Kidney epithelial cell (primary cell): ENCODE data around the gene NMT1. TPM values are rescaled to one million over a fixed set of nuclear protein-coding genes. Genes with fewer than 3 reads are reported as not detected.
A peak's percentile ranks its signal among the peaks of the same experiment; 100 is the strongest.

Experiments used
- DNase-seq: peaks from one replicate; pipeline ENCODE4 v3.0.0-alpha.2; 2010; ENCODE audit warnings: low read depth
- H3K27me3 ChIP-seq: 2 replicates; pipeline ENCODE4 v1.6.0; 2011; ENCODE audit warnings: low read length; ENCODE audit not compliant: control insufficient read depth, insufficient read depth
- H3K36me3 ChIP-seq: 2 replicates; pipeline ENCODE4 v1.5.1; 2011; ENCODE audit warnings: low read length; ENCODE audit not compliant: control insufficient read depth, insufficient read depth
- H3K4me3 ChIP-seq: 2 replicates; pipeline ENCODE4 v1.5.1; 2011; ENCODE audit warnings: low read depth, mild to moderate bottlenecking, control low read depth, low read length
- total RNA-seq: library from RNA; depleted of rRNA; stranded (reverse); fragments of >200 nt; gene quantifications from 2 replicates; pipeline ENCODE4 v1.2.3, GENCODE V29; 2015
- TF ChIP-seq, protein P1 (sequence below): IDR thresholded peaks from 2 replicates; pipeline ENCODE4 v1.5.1; 2011; ENCODE audit warnings: mild to moderate bottlenecking, moderate library complexity, low read length, control low read depth, inconsistent platforms; ENCODE audit not compliant: insufficient read depth, poor library complexity, severe bottlenecking

The NMT1 gene
- total RNA-seq, 1 donor from 2014 or later, result 68.0 TPM

DNA sequence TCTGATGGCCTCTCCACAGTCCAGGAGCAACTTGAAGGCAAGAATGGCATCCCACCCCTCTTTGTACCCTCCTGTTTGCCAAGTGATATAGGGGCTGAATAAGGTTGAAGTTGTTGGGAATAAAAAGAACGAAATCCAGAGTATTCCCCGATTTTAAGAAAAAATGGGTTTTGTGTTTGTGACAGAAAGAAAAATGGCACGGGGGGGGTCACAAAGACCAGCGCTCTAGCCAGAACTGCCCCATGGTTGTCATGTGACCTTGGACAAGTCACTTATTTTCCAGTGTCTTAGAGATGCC lies 85.4 kb downstream of the NMT1 start:
- no peak for DNase-seq
- TF ChIP-seq, protein P1, sequence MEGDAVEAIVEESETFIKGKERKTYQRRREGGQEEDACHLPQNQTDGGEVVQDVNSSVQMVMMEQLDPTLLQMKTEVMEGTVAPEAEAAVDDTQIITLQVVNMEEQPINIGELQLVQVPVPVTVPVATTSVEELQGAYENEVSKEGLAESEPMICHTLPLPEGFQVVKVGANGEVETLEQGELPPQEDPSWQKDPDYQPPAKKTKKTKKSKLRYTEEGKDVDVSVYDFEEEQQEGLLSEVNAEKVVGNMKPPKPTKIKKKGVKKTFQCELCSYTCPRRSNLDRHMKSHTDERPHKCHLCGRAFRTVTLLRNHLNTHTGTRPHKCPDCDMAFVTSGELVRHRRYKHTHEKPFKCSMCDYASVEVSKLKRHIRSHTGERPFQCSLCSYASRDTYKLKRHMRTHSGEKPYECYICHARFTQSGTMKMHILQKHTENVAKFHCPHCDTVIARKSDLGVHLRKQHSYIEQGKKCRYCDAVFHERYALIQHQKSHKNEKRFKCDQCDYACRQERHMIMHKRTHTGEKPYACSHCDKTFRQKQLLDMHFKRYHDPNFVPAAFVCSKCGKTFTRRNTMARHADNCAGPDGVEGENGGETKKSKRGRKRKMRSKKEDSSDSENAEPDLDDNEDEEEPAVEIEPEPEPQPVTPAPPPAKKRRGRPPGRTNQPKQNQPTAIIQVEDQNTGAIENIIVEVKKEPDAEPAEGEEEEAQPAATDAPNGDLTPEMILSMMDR, result no peak
- Histone ChIP-seq H3K4me3 (no peak overlapping the region), H3K36me3 (no peaks in the 10 kb centered on the region), H3K27me3 (no peaks in the 10 kb centered on the region)

DNA sequence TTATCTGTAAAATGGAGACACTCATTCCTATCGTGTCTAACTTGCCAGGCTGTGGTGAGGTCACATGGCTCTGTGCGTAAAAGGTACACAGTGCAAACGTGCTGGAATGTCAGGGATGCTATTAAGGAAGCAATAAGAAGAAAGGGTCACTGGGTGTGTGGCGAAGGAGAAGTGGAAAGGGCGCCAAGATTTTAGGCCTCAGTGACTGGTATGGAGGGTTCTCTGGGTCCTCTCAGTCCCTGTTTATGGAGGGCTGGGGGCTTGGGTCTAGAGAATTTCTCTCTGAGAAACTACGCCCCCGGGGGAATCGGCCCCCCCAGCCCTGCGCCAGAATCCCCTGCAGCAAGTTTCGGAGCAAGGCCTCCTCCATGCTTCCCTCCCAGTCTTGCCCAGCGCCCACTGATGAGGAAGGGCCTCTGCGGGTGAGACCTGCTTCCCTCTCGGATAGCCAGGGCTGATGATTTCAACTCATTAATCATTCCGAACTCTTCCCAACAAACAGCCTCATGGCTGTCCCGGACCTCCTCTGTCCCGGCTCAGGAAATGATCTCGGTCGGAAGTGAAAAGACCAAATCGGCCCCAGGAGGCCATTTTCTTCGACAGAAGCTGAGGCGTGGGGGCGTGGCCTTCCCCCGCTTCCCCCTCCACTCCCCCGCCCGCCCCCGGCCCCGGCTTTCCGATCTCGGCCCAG lies 85.9 kb downstream of the NMT1 start:
- no peaks in the 10 kb centered on the region for H3K36me3 ChIP-seq
- H3K4me3 ChIP-seq, result peak overlapping the region; percentile 65
- no peaks in the 10 kb centered on the region for H3K27me3 ChIP-seq
- no peak for DNase-seq
- TF ChIP-seq, protein P1, result no peak

DNA sequence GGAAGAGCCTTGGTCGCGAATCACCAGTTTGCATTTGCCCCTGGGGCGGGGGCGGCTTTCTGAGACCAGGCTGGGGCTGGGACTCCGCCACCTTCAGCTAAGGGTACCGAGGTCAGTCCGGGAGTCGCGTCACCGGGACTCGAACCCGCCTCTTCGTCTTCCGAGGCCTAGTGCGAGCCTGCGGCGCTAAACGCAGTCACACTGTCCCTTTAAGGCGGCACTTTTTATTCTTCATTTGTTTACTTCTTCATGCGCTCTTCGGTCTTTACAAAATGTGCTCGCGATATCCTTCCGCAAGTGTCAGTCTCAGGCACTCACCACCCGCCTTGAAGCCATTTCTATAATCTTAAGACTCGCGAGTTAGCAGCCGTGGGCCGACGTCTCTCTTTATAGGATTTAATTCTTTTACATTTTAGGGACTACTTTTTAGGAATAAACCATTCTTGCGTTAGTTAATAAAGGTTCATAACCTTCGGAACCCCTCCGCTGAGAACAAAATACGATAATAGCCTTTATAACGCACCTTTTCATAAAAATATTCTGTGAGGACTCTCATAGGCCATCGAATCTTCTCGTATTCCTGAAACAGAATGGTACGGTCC lies 86.6 kb downstream of the NMT1 start:
- DNase-seq, result no peak
- TF ChIP-seq, protein P1, result no peak
- H3K4me3 ChIP-seq, result peak overlapping the region; percentile 65
- H3K36me3 ChIP-seq, result no peaks in the 10 kb centered on the region
- no peaks in the 10 kb centered on the region for H3K27me3 ChIP-seq

DNA sequence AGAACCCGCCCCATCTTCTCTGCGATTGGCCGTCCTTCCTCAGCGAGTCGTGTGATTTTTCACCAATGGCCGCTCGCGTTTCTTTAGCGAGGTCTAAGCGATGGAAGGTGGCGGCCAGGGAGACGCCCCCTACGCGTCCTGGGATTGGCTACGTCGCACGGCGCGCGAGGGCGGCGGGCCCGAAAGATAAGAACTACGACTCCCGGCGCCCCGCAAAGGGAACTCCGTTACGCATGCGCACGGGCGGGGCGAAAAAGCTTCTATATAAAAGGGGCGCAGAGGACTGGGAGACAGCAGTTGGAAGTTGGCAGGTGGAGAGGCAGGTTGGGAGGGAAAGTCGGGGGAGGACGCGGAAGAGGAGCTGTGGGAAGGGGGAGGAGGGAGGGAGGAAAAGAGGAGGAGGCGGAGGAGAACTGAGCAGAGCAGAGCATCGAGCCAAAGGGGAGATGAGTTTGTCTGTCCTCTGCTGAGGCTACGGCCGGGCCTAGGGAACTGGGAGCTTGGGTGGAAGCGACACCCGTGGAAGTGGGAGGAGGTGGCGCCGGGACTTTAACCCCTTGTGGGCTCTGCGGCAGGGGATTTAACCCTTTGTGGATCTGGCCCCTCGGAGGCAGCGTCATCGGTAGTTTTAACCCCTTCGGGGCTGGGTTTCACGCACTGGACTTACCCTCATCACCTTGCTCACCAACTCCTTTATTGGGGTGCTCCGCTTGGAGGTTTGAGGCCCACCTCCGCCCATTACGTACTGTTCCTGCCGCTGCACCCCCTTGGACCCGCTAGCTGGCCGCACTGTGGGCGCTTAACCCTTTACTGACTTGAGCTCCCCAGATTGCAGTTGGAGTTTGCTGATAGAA lies 87.3 kb downstream of the NMT1 start, which contains the start of gene HEXIM1:
Gene HEXIM1, plus strand, starts transcription at position 293 of the 854 bp plus-strand sequence. CDS start 716 bp downstream, outside the sequence.
- peak within 1 kb of the TSS; percentile 81 for H3K4me3 ChIP-seq
- TF ChIP-seq, protein P1, result no peak

DNA sequence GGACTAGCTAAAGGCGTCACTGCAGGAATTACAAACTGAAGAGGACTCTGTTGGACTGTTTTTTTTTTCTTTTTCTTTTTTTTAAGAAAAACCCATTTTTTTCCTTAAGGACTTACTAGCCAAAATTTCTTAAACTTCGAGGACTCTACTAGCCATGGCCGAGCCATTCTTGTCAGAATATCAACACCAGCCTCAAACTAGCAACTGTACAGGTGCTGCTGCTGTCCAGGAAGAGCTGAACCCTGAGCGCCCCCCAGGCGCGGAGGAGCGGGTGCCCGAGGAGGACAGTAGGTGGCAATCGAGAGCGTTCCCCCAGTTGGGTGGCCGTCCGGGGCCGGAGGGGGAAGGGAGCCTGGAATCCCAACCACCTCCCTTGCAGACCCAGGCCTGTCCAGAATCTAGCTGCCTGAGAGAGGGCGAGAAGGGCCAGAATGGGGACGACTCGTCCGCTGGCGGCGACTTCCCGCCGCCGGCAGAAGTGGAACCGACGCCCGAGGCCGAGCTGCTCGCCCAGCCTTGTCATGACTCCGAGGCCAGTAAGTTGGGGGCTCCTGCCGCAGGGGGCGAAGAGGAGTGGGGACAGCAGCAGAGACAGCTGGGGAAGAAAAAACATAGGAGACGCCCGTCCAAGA lies 88.0 kb downstream of the NMT1 start:
- no peak for DNase-seq
- Histone ChIP-seq H3K4me3 (peak overlapping the region; percentile 81), H3K36me3 (no peaks in the 10 kb centered on the region), H3K27me3 (no peaks in the 10 kb centered on the region)
- TF ChIP-seq, protein P1, result peak; percentile 91

More for the DNA sequence above, 87.3 kb downstream of the NMT1 start, which contains the start of gene HEXIM1:
- Histone ChIP-seq H3K27me3 (no peaks in the 10 kb centered on the region), H3K36me3 (no peaks in the 10 kb centered on the region)
- DNase-seq, result peak; percentile 88
